ENCODE measurements around the gene GRK5. TPM values are rescaled to one million over a fixed set of nuclear protein-coding genes. Genes with fewer than 3 reads are reported as not detected.

GRK5 gene
- total RNA-seq, 1 donor from 2014 or later = 26.2 TPM

DNA sequence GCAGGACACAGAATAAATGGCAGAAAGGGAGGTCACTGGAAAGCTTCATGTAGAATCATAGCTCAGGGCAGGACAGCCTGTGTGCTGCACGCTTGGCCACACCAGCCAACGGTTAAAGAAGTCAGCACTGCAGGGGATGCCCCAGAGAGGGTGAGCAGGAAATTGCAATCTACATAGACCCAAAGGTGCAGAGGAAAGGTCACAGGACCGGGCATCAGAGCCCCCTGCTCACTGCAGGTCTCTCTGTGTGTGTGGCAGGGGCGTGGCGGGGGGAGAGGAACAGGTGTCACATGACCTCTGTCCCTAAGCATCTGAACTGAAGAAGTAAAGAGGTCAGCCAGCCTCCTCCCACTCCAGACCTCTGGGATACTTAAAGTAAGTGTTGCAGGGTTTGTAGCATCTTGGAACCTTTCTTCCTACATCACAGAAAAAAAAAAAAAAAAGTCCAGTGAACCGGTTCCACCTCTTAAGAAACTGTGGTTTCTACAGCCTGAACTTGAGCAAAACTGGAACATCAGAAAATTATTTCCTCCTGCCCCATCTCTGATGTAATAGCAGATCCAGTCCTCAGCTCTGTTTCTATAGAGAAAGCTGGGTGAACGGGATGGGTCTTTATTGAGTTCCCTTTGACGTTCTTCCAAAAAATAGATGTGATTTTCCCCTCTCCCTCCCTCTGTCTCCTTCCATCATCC, 270.9 kb downstream of the GRK5 start:
- no peak for DNase-seq (ENCODE audit: low spot score)

- no peak for DNase-seq (ENCODE audit: low spot score)
Observed at GRCh38 chr10:119478811-119479341, 271.5 kb downstream of the GRK5 start.

DNA sequence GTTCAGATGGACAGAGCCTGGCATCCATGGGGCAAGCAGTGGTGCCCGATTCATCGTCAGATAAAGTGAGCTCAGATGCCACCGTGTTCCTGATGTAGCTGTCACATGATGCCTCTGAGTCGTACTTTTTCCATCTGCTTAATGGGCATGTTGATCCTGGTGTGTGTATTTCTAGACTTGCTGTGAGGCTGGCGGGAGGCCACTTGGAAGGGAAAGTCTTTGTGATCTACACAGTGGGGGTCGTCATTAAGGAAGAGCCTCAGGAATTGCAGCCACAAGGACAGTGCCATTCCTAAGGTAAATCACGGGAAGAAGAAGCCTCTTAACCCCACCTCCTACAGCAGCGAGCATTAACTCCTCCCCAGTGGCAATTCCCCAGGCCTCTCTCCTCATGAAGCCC, 272.2 kb downstream of the GRK5 start:
- no peak for DNase-seq (ENCODE audit: low spot score)

DNA sequence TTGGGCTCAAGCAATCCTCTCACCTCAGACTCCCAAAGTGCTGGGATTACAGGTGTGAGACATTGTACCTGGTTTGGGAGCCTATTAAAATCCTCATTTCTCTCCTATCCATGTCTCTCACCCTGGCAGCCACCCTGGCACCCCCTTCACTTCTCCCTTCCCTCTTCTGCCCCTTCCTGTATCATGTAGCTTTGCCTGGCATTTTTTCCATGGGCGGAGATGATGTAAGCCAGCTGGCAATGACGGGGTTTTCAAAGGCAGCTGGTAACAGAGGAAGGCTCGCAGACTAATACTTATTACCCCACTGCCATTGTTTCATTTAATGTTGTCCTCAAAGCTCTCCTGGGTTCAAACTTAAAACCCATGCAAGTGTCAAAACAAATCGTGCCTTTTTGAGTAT, 273.3 kb downstream of the GRK5 start:
- DNase-seq (ENCODE audit: low spot score) = no peak

GRCh38 chr10:119481781-119482426, 274.5 kb downstream of the GRK5 start:
- no peak for DNase-seq (ENCODE audit: low spot score)

DNA sequence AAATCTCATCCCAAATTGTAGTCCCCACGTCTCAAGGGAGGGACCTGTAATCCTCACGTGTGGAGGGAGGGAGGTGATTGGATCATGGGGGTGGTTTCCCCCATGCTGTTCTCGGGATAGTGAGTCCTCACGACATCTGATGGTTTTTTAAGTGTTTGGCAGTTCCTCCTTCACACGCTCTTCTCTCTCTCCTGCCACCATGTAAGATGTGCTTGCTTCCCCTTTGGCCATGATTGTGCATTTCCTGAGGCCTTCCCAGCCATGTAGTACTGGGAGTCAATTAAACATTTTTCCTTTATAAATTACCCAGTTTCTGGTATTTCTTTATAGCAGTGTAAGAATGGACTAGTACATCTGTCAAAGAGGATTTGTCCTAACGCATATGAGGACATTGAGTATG, 275.6 kb downstream of the GRK5 start:
- no peak for DNase-seq (ENCODE audit: low spot score)

DNA sequence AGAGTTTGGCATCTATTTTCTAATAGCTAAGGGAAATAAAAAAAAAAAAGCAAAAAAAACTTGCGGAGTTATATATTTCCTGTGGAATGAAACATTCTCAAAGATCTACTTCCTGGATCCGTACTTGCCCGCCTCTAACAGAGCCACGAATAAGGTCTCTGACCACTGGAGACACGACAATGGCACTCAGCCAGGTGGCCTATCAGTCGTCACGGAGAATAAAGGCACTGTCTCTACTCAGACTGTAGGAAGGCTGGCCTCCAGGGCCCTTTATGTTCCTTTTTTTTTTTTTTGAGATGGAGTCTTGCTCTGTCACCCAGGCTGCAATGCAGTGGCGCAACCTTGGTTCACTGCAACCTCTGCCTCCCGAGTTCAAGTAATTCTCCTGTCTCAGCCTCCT, 276.5 kb downstream of the GRK5 start:
- DNase-seq (ENCODE audit: low spot score) = no peak

DNA sequence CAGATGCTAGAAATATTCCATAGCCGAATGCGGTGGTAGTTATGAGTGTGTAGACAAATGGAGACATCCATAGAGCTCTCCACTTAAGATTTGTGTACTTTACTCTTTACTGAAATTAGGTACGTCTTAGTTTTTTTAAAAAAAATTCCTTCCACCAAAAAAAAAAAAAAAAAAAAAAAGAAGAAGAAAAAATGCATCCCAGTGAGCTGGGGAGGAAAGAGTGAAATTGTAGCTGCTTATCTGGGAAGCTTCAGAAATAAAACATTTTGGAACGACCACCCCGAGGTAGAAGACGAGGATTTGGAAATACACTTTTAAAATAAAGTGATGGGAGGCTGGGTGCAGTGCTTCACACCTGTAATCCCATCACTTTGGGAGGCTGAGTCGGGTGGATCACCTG, 281.3 kb downstream of the GRK5 start:
- DNase-seq (ENCODE audit: low spot score) = no peak

GRCh38 chr10:119489991-119490326, 282.6 kb downstream of the GRK5 start:
- no peak for DNase-seq (ENCODE audit: low spot score)

- DNase-seq (ENCODE audit: low spot score) = no peak
Observed at GRCh38 chr10:119491966-119492757, 284.8 kb downstream of the GRK5 start.

DNA sequence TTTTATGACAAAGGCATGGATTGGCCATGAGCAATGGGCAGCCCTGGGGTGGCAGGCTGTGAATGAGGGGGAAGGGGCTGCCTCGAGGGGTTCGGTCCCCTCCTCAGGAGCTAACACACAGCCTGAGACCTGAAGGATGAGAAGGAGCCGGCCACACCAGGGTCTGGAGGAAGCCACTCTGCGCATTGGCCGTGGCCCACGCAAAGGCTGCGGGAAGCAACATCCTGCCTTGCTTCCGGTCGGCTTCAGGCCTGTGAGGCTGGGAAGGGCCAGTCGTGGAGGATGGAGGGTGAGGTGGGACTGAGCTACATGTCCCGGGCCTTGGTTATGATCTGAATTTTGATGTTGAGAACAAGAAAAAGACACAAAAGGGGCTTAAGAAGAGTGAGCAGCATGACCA, 285.8 kb downstream of the GRK5 start:
- no peak for DNase-seq (ENCODE audit: low spot score)

GRCh38 chr10:119494236-119495020, 287.1 kb downstream of the GRK5 start:
- no peak for DNase-seq (ENCODE audit: low spot score)

- DNase-seq (ENCODE audit: low spot score) = no peak
Observed at GRCh38 chr10:119495021-119495505, 287.7 kb downstream of the GRK5 start.

DNA sequence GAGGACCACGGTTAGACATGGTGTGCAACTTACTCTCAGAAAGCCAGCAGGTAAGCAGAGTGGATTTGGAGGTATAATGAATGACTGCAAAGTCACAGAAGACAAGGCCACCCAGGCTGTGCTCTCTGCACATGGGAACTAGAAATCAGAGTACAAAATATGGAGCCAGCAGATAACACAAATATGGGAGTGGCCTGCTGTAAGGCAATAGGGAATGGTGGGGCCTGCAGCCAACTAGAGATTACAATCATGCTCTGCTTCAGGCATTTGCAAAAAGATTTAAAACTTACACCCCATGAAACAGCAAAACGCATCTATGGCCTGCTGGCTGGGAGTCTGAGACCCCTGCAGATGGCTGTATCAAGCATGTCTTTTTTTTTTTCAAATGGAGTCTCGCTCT, 288.2 kb downstream of the GRK5 start:
- no peak for DNase-seq (ENCODE audit: low spot score)

- DNase-seq (ENCODE audit: low spot score) = no peak
Observed at GRCh38 chr10:119496273-119496672, 288.9 kb downstream of the GRK5 start.

- DNase-seq (ENCODE audit: low spot score) = no peak
Observed at GRCh38 chr10:119497243-119497642, 289.9 kb downstream of the GRK5 start.

DNA sequence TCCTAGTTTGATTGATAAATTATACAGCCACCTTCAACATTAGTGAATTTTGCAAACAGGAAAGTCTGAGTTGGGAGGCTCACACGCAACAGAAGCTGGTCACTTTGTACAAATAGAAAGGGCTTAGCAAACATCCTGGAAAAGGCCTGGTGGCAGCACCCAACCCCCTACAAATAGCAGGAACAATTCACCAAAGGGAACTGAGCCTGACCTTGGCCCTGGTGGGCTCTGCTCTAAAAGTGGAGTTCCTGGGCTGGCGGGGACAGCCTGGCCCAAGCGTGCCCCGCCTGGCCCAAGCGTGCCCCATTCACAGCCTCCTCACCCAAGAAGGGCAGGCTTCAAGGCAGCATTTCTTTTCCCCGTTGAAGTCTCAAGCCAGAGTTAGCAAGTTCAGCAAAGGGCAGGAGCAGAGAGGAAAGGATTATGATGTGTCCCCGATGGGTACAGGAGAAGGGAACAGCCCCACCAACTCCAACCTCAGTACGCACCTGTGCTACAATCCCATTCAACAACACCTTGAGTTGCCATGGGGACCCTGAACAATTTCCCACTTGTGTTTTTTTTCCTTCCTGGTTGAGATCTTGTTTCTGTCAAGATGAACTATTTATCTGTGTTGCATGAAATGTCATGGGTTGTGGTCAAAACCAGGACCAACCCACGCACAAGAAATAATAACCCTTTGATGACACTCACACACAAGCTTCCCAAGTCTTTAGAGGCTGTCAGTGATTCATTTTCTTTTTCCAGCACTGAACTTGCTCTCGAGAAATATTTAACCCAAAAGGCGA, 291.7 kb downstream of the GRK5 start:
- DNase-seq (ENCODE audit: low spot score) = no peak

DNA sequence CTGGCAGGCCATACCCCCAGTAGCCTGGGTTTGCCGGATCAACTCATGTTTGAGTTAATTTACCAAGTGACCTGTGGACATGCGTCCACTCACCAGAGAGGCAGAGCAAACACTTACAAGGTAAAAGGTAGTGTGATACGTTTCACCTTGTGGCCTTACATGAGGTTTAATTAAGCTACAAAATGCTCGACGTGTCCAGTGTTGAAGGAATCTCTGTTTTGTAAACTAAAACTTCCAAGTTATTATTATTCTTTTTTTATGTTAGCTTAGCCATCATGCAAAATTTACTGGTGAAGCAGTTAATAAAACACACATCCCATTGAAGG, 292.3 kb downstream of the GRK5 start:
- no peak for DNase-seq (ENCODE audit: low spot score)

GRCh38 chr10:119500123-119500795, 292.9 kb downstream of the GRK5 start:
- DNase-seq (ENCODE audit: low spot score) = peak; percentile 92

DNA sequence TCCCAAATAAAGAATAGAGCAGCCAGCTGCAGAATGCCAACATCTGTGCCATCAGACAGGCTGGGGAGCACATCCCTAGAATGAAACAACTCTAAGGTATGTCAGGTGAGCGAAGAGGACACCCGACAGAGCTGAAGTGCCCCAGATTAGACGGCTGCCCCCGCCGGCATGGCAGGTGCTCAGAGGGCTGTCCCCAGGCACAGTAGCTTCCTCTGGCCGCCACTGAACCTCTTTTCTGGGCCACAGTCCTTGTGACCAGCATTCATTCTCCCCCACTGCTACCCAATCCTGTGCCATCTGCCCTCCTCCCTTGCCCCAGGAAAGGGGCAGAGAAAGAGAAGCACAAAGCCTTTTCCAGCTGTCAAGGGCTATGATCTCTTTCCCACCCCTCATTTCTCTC, 293.4 kb downstream of the GRK5 start:
- no peak for DNase-seq (ENCODE audit: low spot score)
